Caco-2 (cell line): ENCODE measurements around the gene ARSD. TPM values are rescaled to one million over a fixed set of nuclear protein-coding genes. Genes with fewer than 3 reads are reported as not detected.

ENCODE experiments used
- BruUV-seq: library from RNA; stranded (reverse); fragments of 400-500 nt; replicated peaks from 2 replicates; lab custom pipeline; 2021; lab: Mats Ljungman, UMichigan
- CTCF ChIA-PET: fragments of 300-600 bp; sonication (Branson Sonifier 250); formaldehyde crosslinking; loops from one replicate; lab custom pipeline; 2022; ENCODE audit warnings: antibody characterized with exemption; lab: Charles Lee
- POLR2A ChIA-PET: fragments of 300-600 bp; sonication (Branson Sonifier 250); formaldehyde crosslinking; loops from one replicate; lab custom pipeline; 2022; ENCODE audit warnings: antibody characterized with exemption; lab: Charles Lee
- DNase-seq, 2 experiments: peaks; one replicate each; pipeline versions ENCODE4 v3.0.0 to v3.0.0-alpha.2; 2020 to 2022
- H3K27me3 ChIP-seq: replicated peaks from 2 replicates; pipeline ENCODE4 v1.6.0; 2011; ENCODE audit warnings: low read length; ENCODE audit not compliant: control insufficient read depth, insufficient read depth
- H3K36me3 ChIP-seq: 2 replicates; pipeline ENCODE4 v1.5.1; 2011; ENCODE audit warnings: low read length; ENCODE audit not compliant: control insufficient read depth, insufficient read depth
- H3K4me1 ChIP-seq: fragments of 250-450 bp; sonication (Bioruptor Pico); 2 replicates; pipeline ENCODE4 v1.5.1; 2020; ENCODE audit warnings: mild to moderate bottlenecking
- H3K4me3 ChIP-seq: 2 replicates; pipeline ENCODE4 v1.5.1; 2011; ENCODE audit warnings: low read depth, mild to moderate bottlenecking, control low read depth, low read length
- H3K9me3 ChIP-seq: fragments of 250-450 bp; sonication (Bioruptor Pico); 2 replicates; pipeline ENCODE4 v1.5.1; 2020; ENCODE audit warnings: mild to moderate bottlenecking, moderate library complexity
- H3K27ac Mint-ChIP-seq: one replicate; pipeline ENCODE4 v1.8.0; 2022; ENCODE audit warnings: mixed read lengths; ENCODE audit not compliant: unreplicated experiment
- H3K27me3 Mint-ChIP-seq: one replicate; pipeline ENCODE4 v1.8.0; 2022; ENCODE audit warnings: mixed read lengths; ENCODE audit not compliant: insufficient read depth, unreplicated experiment
- H3K36me3 Mint-ChIP-seq: one replicate; pipeline ENCODE4 v1.8.0; 2022; ENCODE audit warnings: mild to moderate bottlenecking, mixed read lengths; ENCODE audit not compliant: insufficient read depth, unreplicated experiment
- H3K4me1 Mint-ChIP-seq: one replicate; pipeline ENCODE4 v1.8.0; 2022; ENCODE audit warnings: low read depth, mixed read lengths; ENCODE audit not compliant: unreplicated experiment
- H3K4me3 Mint-ChIP-seq: one replicate; pipeline ENCODE4 v1.8.0; 2022; ENCODE audit warnings: mild to moderate bottlenecking, moderate library complexity, mixed read lengths; ENCODE audit not compliant: unreplicated experiment
- H3K9me3 Mint-ChIP-seq: one replicate; pipeline ENCODE4 v1.8.0; 2022; ENCODE audit warnings: mixed read lengths; ENCODE audit not compliant: unreplicated experiment
- CTCF ChIP-seq, 2 experiments: fragments of 200-600 bp in 1 of 2; IDR thresholded peaks; 1 replicate in 1 of 2; 2 replicates in 1 of 2; pipeline versions ENCODE4 v1.5.1 to v1.8.0; 2011 to 2022; ENCODE audit warnings: antibody characterized with exemption in 1 of 2, control low read depth in 1 of 2, inconsistent platforms in 1 of 2, low read depth in 1 of 2, low read length in 1 of 2, mild to moderate bottlenecking in 1 of 2, moderate library complexity in 1 of 2; ENCODE audit not compliant: insufficient read depth in 1 of 2, severe bottlenecking in 1 of 2, unreplicated experiment in 1 of 2
- intact Hi-C: fragments of 100-400 bp; cut with micrococcal nuclease; formaldehyde crosslinking; loops from one replicate; pipeline ENCODE4 v1.10.0; 2022; ENCODE audit not compliant: unreplicated experiment
- total RNA-seq: library from RNA; stranded (reverse); gene quantifications from 2 replicates; pipeline ENCODE4 v1.2.3, GENCODE V29; 2022

ARSD gene
- total RNA-seq, 1 experiment from 2014 or later, result 5.8 TPM

DNA sequence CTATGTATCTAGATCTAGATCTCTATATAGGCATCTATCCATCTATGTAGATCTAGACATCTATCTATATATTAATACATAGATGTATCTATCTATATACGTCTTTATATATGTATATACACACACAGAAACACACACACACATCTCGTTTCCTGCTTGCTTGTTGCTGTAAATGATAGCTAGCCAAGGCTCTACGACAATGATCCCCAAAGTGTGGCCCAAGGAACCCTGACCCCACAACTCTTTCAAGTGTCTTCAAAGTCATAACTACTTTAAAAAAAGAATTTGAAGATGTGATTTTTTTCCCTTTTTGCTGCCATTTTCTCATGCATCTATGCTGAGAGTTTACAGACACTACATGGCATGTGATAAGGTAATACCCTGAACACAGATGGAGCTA lies 71.6 kb downstream of the ARSD start:
- ChIA-PET CTCF (no interaction called here), POLR2A (no interaction called here)
- no peaks in the 10 kb centered on the region for H3K27me3 ChIP-seq
- no peak for DNase-seq
- no peaks in the 10 kb centered on the region for H3K36me3 ChIP-seq
- Mint-ChIP-seq H3K36me3 (peaks cover 34% of the 10 kb centered on the region), H3K27me3 (no peaks in the 10 kb centered on the region), H3K9me3 (no peaks in the 10 kb centered on the region), H3K4me3 (no peak overlapping the region), H3K27ac (no peak overlapping the region), H3K4me1 (no peaks in the 10 kb centered on the region)
- no peak overlapping the region for H3K4me3 ChIP-seq
- H3K9me3 ChIP-seq, result no peaks in the 10 kb centered on the region
- TF ChIP-seq CTCF (IDR thresholded peaks at IDR 0.05; ENCODE audit: insufficient read depth in 1 of 2, low read depth in 1 of 2, low read length in 1 of 2, severe bottlenecking in 1 of 2, unreplicated experiment in 1 of 2), result no peak
- no TSS peak for BruUV-seq
- H3K4me1 ChIP-seq, result no peaks in the 10 kb centered on the region
- intact Hi-C loops, result no loop called here

DNA sequence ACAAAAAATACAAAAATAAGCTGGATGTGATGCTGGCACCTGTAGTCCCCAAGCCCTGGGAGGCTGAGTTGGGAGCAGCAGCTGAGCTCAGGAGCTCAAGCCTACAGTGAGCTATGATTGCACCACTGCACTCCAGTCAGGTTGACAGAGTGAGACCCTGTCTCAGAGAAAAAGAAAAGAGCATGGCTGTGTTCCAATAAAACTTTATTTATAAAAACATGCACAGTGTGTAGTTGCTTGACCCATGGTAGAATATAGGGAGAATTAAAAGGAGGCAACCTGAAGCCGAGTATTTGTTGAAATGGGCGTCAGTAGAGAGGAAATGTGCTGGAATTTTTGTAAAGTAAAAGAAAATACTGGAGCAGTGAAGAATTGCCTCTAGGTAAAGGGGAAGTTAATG lies 73.4 kb downstream of the ARSD start:
- H3K36me3 ChIP-seq, result no peaks in the 10 kb centered on the region
- Mint-ChIP-seq H3K4me3 (no peak overlapping the region), H3K27ac (no peak overlapping the region), H3K4me1 (no peaks in the 10 kb centered on the region), H3K27me3 (no peaks in the 10 kb centered on the region), H3K36me3 (peaks cover 18% of the 10 kb centered on the region), H3K9me3 (no peaks in the 10 kb centered on the region)
- CTCF ChIA-PET, result interaction anchor here (0.6 kb wide), 1 partner anchor 20 kb away, joined by 4 read pairs; no protein-coding TSS in a partner anchor
- H3K27me3 ChIP-seq, result no peaks in the 10 kb centered on the region
- POLR2A ChIA-PET, result no interaction called here
- intact Hi-C loops, result no loop called here
- no peaks in the 10 kb centered on the region for H3K4me1 ChIP-seq
- DNase-seq, result no peak
- H3K4me3 ChIP-seq, result no peak overlapping the region
- H3K9me3 ChIP-seq, result no peaks in the 10 kb centered on the region
- BruUV-seq, result no TSS peak
- TF ChIP-seq CTCF (IDR thresholded peaks at IDR 0.05; ENCODE audit: insufficient read depth in 1 of 2, low read depth in 1 of 2, low read length in 1 of 2, severe bottlenecking in 1 of 2, unreplicated experiment in 1 of 2), result no peak

- H3K4me3 Mint-ChIP-seq, result no peak overlapping the region
- H3K27me3 ChIP-seq, result no peaks in the 10 kb centered on the region
- H3K36me3 Mint-ChIP-seq, result peaks cover 18% of the 10 kb centered on the region
- no peaks in the 10 kb centered on the region for H3K4me1 ChIP-seq
- no peak for DNase-seq
- no peaks in the 10 kb centered on the region for H3K9me3 ChIP-seq
- ChIA-PET CTCF (no interaction called here), POLR2A (no interaction called here)
- no peak for TF ChIP-seq CTCF (IDR thresholded peaks at IDR 0.05; ENCODE audit: insufficient read depth in 1 of 2, low read depth in 1 of 2, low read length in 1 of 2, severe bottlenecking in 1 of 2, unreplicated experiment in 1 of 2)
- no peaks in the 10 kb centered on the region for H3K36me3 ChIP-seq
- H3K27me3 Mint-ChIP-seq, result no peaks in the 10 kb centered on the region
- no peaks in the 10 kb centered on the region for H3K9me3 Mint-ChIP-seq
- H3K4me3 ChIP-seq, result no peak overlapping the region
- H3K27ac Mint-ChIP-seq, result no peak overlapping the region
- no peaks in the 10 kb centered on the region for H3K4me1 Mint-ChIP-seq
- BruUV-seq, result no TSS peak
- intact Hi-C loops, result no loop called here
These were observed 74.2 kb downstream of the ARSD start for GRCh38 chrX:2854918-2855317.

Other genes with a start within 250 kb of the ARSD start
- 362 and 407 TPM in 2 replicates for gene CD99, start 238.0 kb downstream of the ARSD start, total RNA-seq
- gene XG, start 177.3 kb downstream of the ARSD start, total RNA-seq, result 1.2 and 1.3 TPM in 2 replicates
- gene GYG2, start 100.4 kb downstream of the ARSD start, total RNA-seq, result 44.0 and 50.4 TPM in 2 replicates
- gene ARSH, start 77.2 kb upstream of the ARSD start, total RNA-seq, result not detected in 2 replicates
- not detected in 2 replicates for gene ARSF, start 112.1 kb upstream of the ARSD start, total RNA-seq